Right lobe of liver (tissue), 6 donors: ENCODE data around the gene TMED4. TPM values are rescaled to one million over a fixed set of nuclear protein-coding genes. Genes with fewer than 3 reads are reported as not detected.
A peak's percentile ranks its signal among the peaks of the same experiment; 100 is the strongest.

Experiments used
- ATAC-seq, 4 donors: fragments of 200-7000 bp; cut with Tn5 transposase; one replicate each; pipeline ENCODE4 v1.9.1; 2020; ENCODE audit warnings: mild to moderate bottlenecking in 4 of 4, moderate library complexity in 4 of 4
- DNase-seq, 3 donors: peaks; one replicate each; pipeline ENCODE4 v3.0.0-alpha.2; 2020
- H3K27ac ChIP-seq, 3 donors: fragments of 200-600 bp; one replicate each; pipeline ENCODE4 v1.8.0; 2022
- H3K27me3 ChIP-seq, 2 donors: fragments of 200-600 bp; one replicate each; pipeline ENCODE4 v1.8.0; 2022
- H3K36me3 ChIP-seq, 4 donors: fragments of 200-600 bp; sonication (generic) in 1 of 4; one replicate each; pipeline versions ENCODE4 v1.5.1 to v1.8.0; 2017 to 2022; ENCODE audit warnings: control low read depth in 1 of 4
- H3K4me1 ChIP-seq, 4 donors: fragments of 200-600 bp; sonication (generic) in 1 of 4; one replicate each; pipeline versions ENCODE4 v1.5.1 to v1.8.0; 2017 to 2022; ENCODE audit warnings: control low read depth in 1 of 4
- H3K4me3 ChIP-seq, 3 donors: fragments of 200-600 bp; one replicate each; pipeline ENCODE4 v1.8.0; 2022
- H3K9me3 ChIP-seq, 4 donors: fragments of 200-600 bp; sonication (generic) in 1 of 4; one replicate each; pipeline versions ENCODE4 v1.5.1 to v1.8.0; 2017 to 2022; ENCODE audit warnings: control low read depth in 1 of 4
- CTCF ChIP-seq, 4 donors: fragments of 200-600 bp in 3 of 4; fragments of 450-650 bp in 1 of 4; IDR thresholded peaks; one replicate each; pipeline versions ENCODE4 v1.5.1 to v1.8.0; 2016 to 2022; ENCODE audit warnings: antibody characterized with exemption in 4 of 4, mild to moderate bottlenecking in 2 of 4
- POLR2A ChIP-seq: fragments of 450-650 bp; IDR thresholded peaks from one replicate; pipeline ENCODE4 v1.6.1; 2017; ENCODE audit warnings: antibody characterized with exemption, mild to moderate bottlenecking
- WGBS: methylation state at CpG from one replicate; pipeline ENCODE4 v1.1.6; 2018; ENCODE audit warnings: low coverage, low lambda C conversion rate; ENCODE audit not compliant: insufficient coverage; ENCODE audit errors: missing lambda C conversion rate; 5-methylcytosine and 5-hydroxymethylcytosine counted together
- intact Hi-C, 2 donors: fragments of 100-400 bp; cut with DNase I; formaldehyde crosslinking; loops; one replicate each; pipeline versions ENCODE4 v1.11.2 to v1.14.1; 2022
- total RNA-seq, 6 experiments: library from RNA; depleted of rRNA in 2 of 6; stranded (reverse); fragments of >200 nt in 2 of 6; fragmentation: NEBNext Ultra II Directional in 3 of 6; extraction: Animal tissue kit (Norgen Biotek cat#: 25700) in 3 of 6; gene quantifications; one replicate each; pipeline versions ENCODE4 v1.1.0 to v1.2.4, GENCODE V29; 2016 to 2023
- donor health status: DM: no; HTN: yes; CAD: no.
- donor health status: DM: no; HTN: no; CAD: no.
- donor health status: DM: no; HTN: no; CAD: no.
- donor health status: DM: no; HTN: yes; CAD: no.
- donor health status: DM: no; HTN: yes; CAD: no.

The TMED4 gene
- total RNA-seq, 6 experiments from 2014 or later = 32.5 to 91.1 (median 41.7) TPM

GRCh38 chr7:44580945-44581878, 819 bp downstream of the TMED4 start:
- Histone ChIP-seq H3K4me1 (peaks cover 0 to 14% (median 5%) of the 10 kb centered on the region in 4 donors), H3K27ac (peak overlapping the region; percentile 74 to 96 (median 81)), H3K4me3 (peak overlapping the region; percentile 84 to 94 (median 93)), H3K9me3 (no peaks in the 10 kb centered on the region), H3K27me3 (no peaks in the 10 kb centered on the region), H3K36me3 (peaks cover 0 to 30% (median 6%) of the 10 kb centered on the region in 4 donors)
- no peak for TF ChIP-seq POLR2A
- intact Hi-C loops = loop anchor here in 1 of 2 donors (10.0 kb wide), 1 partner anchor 264 kb away; the partner anchor contains the start of gene H2AZ2
- 13% methylated on average over 14 of the region's 30 CpGs for WGBS
- DNase-seq = peak; percentile 45 to 65 (median 57)
- peak; percentile 10 to 21 (median 16) for ATAC-seq

- Histone ChIP-seq H3K4me3 (no peak overlapping the region), H3K27me3 (no peaks in the 10 kb centered on the region), H3K27ac (no peak overlapping the region), H3K4me1 (peaks cover 2 to 22% (median 10%) of the 10 kb centered on the region in 4 donors), H3K36me3 (peaks cover 7 to 46% (median 14%) of the 10 kb centered on the region in 4 donors), H3K9me3 (no peaks in the 10 kb centered on the region)
- intact Hi-C loops = no loop called here
- ATAC-seq = no peak
- 51% methylated on average over 2 of the region's 2 CpGs for WGBS
- TF ChIP-seq POLR2A (no peak), CTCF (IDR thresholded peaks at IDR 0.05) (no peak)
- no peak for DNase-seq
These were observed 5.8 kb downstream of the TMED4 start for GRCh38 chr7:44576228-44576627.

GRCh38 chr7:44575054-44575453, 7.0 kb downstream of the TMED4 start:
- Histone ChIP-seq H3K36me3 (peaks cover 9 to 51% (median 25%) of the 10 kb centered on the region in 4 donors), H3K27me3 (no peaks in the 10 kb centered on the region), H3K9me3 (no peaks in the 10 kb centered on the region), H3K4me3 (peak overlapping the region in 1 of 3 donors; percentile 13), H3K4me1 (peaks cover 2 to 12% (median 5%) of the 10 kb centered on the region in 4 donors), H3K27ac (no peak overlapping the region)
- no peak for ATAC-seq
- intact Hi-C loops = no loop called here
- DNase-seq = no peak
- TF ChIP-seq CTCF (IDR thresholded peaks at IDR 0.05) = no peak
- no peak for TF ChIP-seq POLR2A

- Histone ChIP-seq H3K27ac (peak overlapping the region; percentile 71 to 84 (median 75)), H3K9me3 (no peaks in the 10 kb centered on the region), H3K4me3 (peak overlapping the region; percentile 81 to 98 (median 93)), H3K27me3 (no peaks in the 10 kb centered on the region), H3K4me1 (peaks cover 2 to 8% (median 5%) of the 10 kb centered on the region in 4 donors), H3K36me3 (peaks cover 9 to 51% (median 26%) of the 10 kb centered on the region in 4 donors)
- TF ChIP-seq POLR2A (no peak), CTCF (IDR thresholded peaks at IDR 0.05) (no peak)
- no peak for DNase-seq
- 36% methylated on average over 14 of the region's 18 CpGs for WGBS
- ATAC-seq = no peak
- intact Hi-C loops = no loop called here
These were observed 7.7 kb downstream of the TMED4 start for GRCh38 chr7:44574287-44574872.
